GM23338 (cell line): ENCODE data around the gene PSMD5. TPM values are rescaled to one million over a fixed set of nuclear protein-coding genes. Genes with fewer than 3 reads are reported as not detected.

Source experiments
- ATAC-seq: fragments of 200-7000 bp; cut with Tn5 transposase; 3 replicates; pipeline ENCODE4 v1.9.1; 2020
- DNase-seq: peaks from one replicate; pipeline ENCODE4 v3.0.0-alpha.2; 2015; ENCODE audit warnings: low spot score
- H2AFZ ChIP-seq: fragments of 200-600 bp; sonication (generic); 2 replicates; pipeline ENCODE4 v1.8.0; 2016; ENCODE audit warnings: antibody characterized with exemption, mild to moderate bottlenecking, moderate library complexity
- H3F3A ChIP-seq: fragments of 200-600 bp; sonication (generic); replicated peaks from 2 replicates; pipeline ENCODE4 v1.8.0; 2017; ENCODE audit warnings: antibody characterized with exemption, mixed run types, low read depth
- H3K27ac ChIP-seq: fragments of 200-600 bp; sonication (generic); 2 replicates; pipeline ENCODE4 v1.6.1; 2016; ENCODE audit warnings: low read depth
- H3K27me3 ChIP-seq: fragments of 200-600 bp; sonication (generic); 2 replicates; pipeline ENCODE4 v1.8.0; 2016; ENCODE audit warnings: mild to moderate bottlenecking, mixed run types, moderate library complexity; ENCODE audit not compliant: insufficient read depth
- H3K36me3 ChIP-seq: fragments of 200-600 bp; sonication (generic); 2 replicates; pipeline ENCODE4 v1.8.0; 2016; ENCODE audit warnings: mild to moderate bottlenecking; ENCODE audit not compliant: insufficient read depth
- H3K4me1 ChIP-seq: fragments of 200-600 bp; sonication (generic); 2 replicates; pipeline ENCODE4 v1.8.0; 2016; ENCODE audit warnings: mild to moderate bottlenecking, moderate library complexity; ENCODE audit not compliant: insufficient read depth
- H3K4me2 ChIP-seq: fragments of 200-600 bp; sonication (generic); 2 replicates; pipeline ENCODE4 v1.7.1; 2017; ENCODE audit warnings: mixed run types
- H3K4me3 ChIP-seq: fragments of 200-600 bp; sonication (generic); 2 replicates; pipeline ENCODE4 v1.6.1; 2016; ENCODE audit warnings: mixed run types
- H3K79me2 ChIP-seq: fragments of 200-600 bp; sonication (generic); replicated peaks from 2 replicates; pipeline ENCODE4 v1.8.0; 2017; ENCODE audit warnings: mild to moderate bottlenecking; ENCODE audit not compliant: insufficient read depth
- H3K9me2 ChIP-seq: fragments of 200-600 bp; sonication (generic); 2 replicates; pipeline ENCODE4 v1.8.0; 2017; ENCODE audit not compliant: insufficient read depth
- H4K20me1 ChIP-seq: fragments of 200-600 bp; sonication (generic); replicated peaks from 2 replicates; pipeline ENCODE4 v1.8.0; 2017; ENCODE audit warnings: mild to moderate bottlenecking; ENCODE audit not compliant: insufficient read depth
- H3K27ac Mint-ChIP-seq: 2 replicates; pipeline ENCODE4 v1.8.0; 2020; ENCODE audit warnings: inconsistent platforms, mild to moderate bottlenecking, moderate library complexity, mixed read lengths
- H3K27me3 Mint-ChIP-seq: 3 replicates; pipeline ENCODE4 v1.8.0; 2022; ENCODE audit warnings: low read depth, mild to moderate bottlenecking, moderate library complexity, mixed read lengths, inconsistent platforms; ENCODE audit not compliant: insufficient read depth, poor library complexity
- H3K36me3 Mint-ChIP-seq: 3 replicates; pipeline ENCODE4 v1.8.0; 2021; ENCODE audit warnings: low read depth, mild to moderate bottlenecking, inconsistent platforms, moderate library complexity, mixed read lengths
- H3K4me1 Mint-ChIP-seq: 3 replicates; pipeline ENCODE4 v1.8.0; 2020; ENCODE audit warnings: mild to moderate bottlenecking, inconsistent platforms, mixed read lengths
- H3K4me3 Mint-ChIP-seq: 3 replicates; pipeline ENCODE4 v1.8.0; 2021; ENCODE audit warnings: moderate library complexity, mild to moderate bottlenecking, inconsistent platforms, mixed read lengths
- H3K9me3 Mint-ChIP-seq: 3 replicates; pipeline ENCODE4 v1.8.0; 2020; ENCODE audit warnings: moderate library complexity, mild to moderate bottlenecking, inconsistent platforms, mixed read lengths
- CREB1 ChIP-seq: fragments of 250-450 bp; sonication (Bioruptor Pico); IDR thresholded peaks from 2 replicates; pipeline ENCODE4 v1.5.0; 2020; ENCODE audit warnings: low read depth, mild to moderate bottlenecking, moderate library complexity
- EZH2 ChIP-seq: fragments of 200-600 bp; sonication (generic); IDR thresholded peaks from one replicate; pipeline ENCODE4 v1.8.0; 2017; ENCODE audit warnings: antibody characterized with exemption, mild to moderate bottlenecking, low read depth; ENCODE audit not compliant: unreplicated experiment
- EZH2phosphoT487 ChIP-seq: fragments of 200-600 bp; sonication (generic); IDR thresholded peaks from one replicate; pipeline ENCODE4 v1.8.1; 2018; ENCODE audit warnings: antibody characterized with exemption; ENCODE audit not compliant: unreplicated experiment
- JUNB ChIP-seq: IDR thresholded peaks from one replicate; pipeline ENCODE4 v1.6.1; 2016; ENCODE audit warnings: antibody characterized with exemption; ENCODE audit not compliant: unreplicated experiment
- NANOG ChIP-seq: IDR thresholded peaks from 2 replicates; pipeline ENCODE4 v1.6.1; 2016; ENCODE audit warnings: antibody characterized with exemption, borderline replicate concordance
- POLR2AphosphoS5 ChIP-seq: IDR thresholded peaks from 2 replicates; pipeline ENCODE4 v1.6.1; 2016; ENCODE audit warnings: antibody characterized with exemption, low read depth
- STAT1 ChIP-seq: IDR thresholded peaks from one replicate; pipeline ENCODE4 v1.6.1; 2016; ENCODE audit warnings: antibody characterized with exemption; ENCODE audit not compliant: unreplicated experiment
- ZNF114 ChIP-seq: fragments of 250-450 bp; sonication (Bioruptor Pico); IDR thresholded peaks from 2 replicates; pipeline ENCODE4 v1.5.0; 2020; ENCODE audit warnings: mild to moderate bottlenecking, moderate library complexity
- ZNF331 ChIP-seq: fragments of 250-450 bp; sonication (Bioruptor Pico); IDR thresholded peaks from 2 replicates; pipeline ENCODE4 v1.5.0; 2020; ENCODE audit warnings: low read depth, mild to moderate bottlenecking, moderate library complexity
- polyA plus RNA-seq: library from polyadenylated mRNA; unstranded; fragments of >200 nt; fragmentation: Nextera tagmentation; extraction: Ambion mirVana; gene quantifications from 2 replicates; pipeline ENCODE4 v1.2.1, GENCODE V29; 2016
- total RNA-seq: library from RNA; depleted of rRNA; stranded (reverse); fragments of >200 nt; shearing (Covaris generic); gene quantifications from 2 replicates; pipeline ENCODE4 v1.2.3, GENCODE V29; 2014
- TF ChIP-seq, protein P1 (sequence below): IDR thresholded peaks from 2 replicates; pipeline ENCODE4 v1.6.1; 2016; ENCODE audit warnings: antibody characterized with exemption
- TF ChIP-seq, protein P2 (sequence below): fragments of 250-450 bp; sonication (Bioruptor Pico); IDR thresholded peaks from 2 replicates; pipeline ENCODE4 v1.5.0; 2020; ENCODE audit warnings: mild to moderate bottlenecking, moderate library complexity
- TF ChIP-seq, protein P3 (sequence below), 2 experiments: fragments of 200-600 bp in 1 of 2; sonication (generic) in 1 of 2; conservative IDR thresholded peaks; 2 replicates each; pipeline versions ENCODE4 v1.5.1 to v1.6.1; 2016 to 2017; ENCODE audit warnings: antibody characterized with exemption in 2 of 2, low read depth in 2 of 2, mild to moderate bottlenecking in 2 of 2, moderate library complexity in 1 of 2
- TF ChIP-seq, protein P4 (sequence below): IDR thresholded peaks from one replicate; pipeline ENCODE4 v1.6.1; 2018; ENCODE audit warnings: antibody characterized with exemption; ENCODE audit not compliant: unreplicated experiment

PSMD5 gene
- total and polyA plus RNA-seq, 2 experiments from 2014 or later = 23.9 to 40.5 TPM

DNA sequence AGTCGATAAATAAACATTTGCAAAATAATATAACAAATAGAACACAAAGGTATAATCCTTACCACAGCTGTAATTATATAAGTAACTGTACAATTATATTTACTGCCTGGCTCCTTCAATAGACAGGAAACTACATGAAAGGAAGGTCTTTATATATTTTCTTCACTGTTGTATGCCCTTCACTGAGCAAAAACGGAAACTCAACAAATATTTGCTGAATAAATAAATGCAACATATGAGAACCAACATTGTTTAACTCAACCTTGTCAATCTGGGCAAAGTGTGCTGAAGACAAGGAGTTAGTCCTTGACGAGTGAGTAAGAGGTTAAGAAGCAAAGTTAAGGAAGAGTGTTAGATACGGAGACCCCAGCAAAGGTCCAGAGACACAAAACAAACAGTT is 22.6 kb downstream of the PSMD5 start:
- no peak overlapping the region for H2AFZ ChIP-seq
- peaks cover 2% of the 10 kb centered on the region for H3K27me3 Mint-ChIP-seq
- no peaks in the 10 kb centered on the region for H3F3A ChIP-seq
- no peak for DNase-seq
- H3K36me3 Mint-ChIP-seq = peaks cover 70% of the 10 kb centered on the region
- no peaks in the 10 kb centered on the region for H3K27me3 ChIP-seq
- no peak overlapping the region for H3K4me3 Mint-ChIP-seq
- no peaks in the 10 kb centered on the region for H3K9me3 Mint-ChIP-seq
- no peaks in the 10 kb centered on the region for H3K79me2 ChIP-seq
- no peaks in the 10 kb centered on the region for H3K4me1 Mint-ChIP-seq
- TF ChIP-seq EZH2phosphoT487 (no peak), JUNB (no peak), ZNF114 (CRISPR knock-in tag) (no peak), EZH2 (no peak), CREB1 (no peak), STAT1 (no peak), POLR2AphosphoS5 (no peak), ZNF331 (CRISPR knock-in tag) (no peak), NANOG (no peak)
- TF ChIP-seq, protein P1, sequence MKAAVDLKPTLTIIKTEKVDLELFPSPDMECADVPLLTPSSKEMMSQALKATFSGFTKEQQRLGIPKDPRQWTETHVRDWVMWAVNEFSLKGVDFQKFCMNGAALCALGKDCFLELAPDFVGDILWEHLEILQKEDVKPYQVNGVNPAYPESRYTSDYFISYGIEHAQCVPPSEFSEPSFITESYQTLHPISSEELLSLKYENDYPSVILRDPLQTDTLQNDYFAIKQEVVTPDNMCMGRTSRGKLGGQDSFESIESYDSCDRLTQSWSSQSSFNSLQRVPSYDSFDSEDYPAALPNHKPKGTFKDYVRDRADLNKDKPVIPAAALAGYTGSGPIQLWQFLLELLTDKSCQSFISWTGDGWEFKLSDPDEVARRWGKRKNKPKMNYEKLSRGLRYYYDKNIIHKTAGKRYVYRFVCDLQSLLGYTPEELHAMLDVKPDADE = no peak
- TF ChIP-seq, protein P2, sequence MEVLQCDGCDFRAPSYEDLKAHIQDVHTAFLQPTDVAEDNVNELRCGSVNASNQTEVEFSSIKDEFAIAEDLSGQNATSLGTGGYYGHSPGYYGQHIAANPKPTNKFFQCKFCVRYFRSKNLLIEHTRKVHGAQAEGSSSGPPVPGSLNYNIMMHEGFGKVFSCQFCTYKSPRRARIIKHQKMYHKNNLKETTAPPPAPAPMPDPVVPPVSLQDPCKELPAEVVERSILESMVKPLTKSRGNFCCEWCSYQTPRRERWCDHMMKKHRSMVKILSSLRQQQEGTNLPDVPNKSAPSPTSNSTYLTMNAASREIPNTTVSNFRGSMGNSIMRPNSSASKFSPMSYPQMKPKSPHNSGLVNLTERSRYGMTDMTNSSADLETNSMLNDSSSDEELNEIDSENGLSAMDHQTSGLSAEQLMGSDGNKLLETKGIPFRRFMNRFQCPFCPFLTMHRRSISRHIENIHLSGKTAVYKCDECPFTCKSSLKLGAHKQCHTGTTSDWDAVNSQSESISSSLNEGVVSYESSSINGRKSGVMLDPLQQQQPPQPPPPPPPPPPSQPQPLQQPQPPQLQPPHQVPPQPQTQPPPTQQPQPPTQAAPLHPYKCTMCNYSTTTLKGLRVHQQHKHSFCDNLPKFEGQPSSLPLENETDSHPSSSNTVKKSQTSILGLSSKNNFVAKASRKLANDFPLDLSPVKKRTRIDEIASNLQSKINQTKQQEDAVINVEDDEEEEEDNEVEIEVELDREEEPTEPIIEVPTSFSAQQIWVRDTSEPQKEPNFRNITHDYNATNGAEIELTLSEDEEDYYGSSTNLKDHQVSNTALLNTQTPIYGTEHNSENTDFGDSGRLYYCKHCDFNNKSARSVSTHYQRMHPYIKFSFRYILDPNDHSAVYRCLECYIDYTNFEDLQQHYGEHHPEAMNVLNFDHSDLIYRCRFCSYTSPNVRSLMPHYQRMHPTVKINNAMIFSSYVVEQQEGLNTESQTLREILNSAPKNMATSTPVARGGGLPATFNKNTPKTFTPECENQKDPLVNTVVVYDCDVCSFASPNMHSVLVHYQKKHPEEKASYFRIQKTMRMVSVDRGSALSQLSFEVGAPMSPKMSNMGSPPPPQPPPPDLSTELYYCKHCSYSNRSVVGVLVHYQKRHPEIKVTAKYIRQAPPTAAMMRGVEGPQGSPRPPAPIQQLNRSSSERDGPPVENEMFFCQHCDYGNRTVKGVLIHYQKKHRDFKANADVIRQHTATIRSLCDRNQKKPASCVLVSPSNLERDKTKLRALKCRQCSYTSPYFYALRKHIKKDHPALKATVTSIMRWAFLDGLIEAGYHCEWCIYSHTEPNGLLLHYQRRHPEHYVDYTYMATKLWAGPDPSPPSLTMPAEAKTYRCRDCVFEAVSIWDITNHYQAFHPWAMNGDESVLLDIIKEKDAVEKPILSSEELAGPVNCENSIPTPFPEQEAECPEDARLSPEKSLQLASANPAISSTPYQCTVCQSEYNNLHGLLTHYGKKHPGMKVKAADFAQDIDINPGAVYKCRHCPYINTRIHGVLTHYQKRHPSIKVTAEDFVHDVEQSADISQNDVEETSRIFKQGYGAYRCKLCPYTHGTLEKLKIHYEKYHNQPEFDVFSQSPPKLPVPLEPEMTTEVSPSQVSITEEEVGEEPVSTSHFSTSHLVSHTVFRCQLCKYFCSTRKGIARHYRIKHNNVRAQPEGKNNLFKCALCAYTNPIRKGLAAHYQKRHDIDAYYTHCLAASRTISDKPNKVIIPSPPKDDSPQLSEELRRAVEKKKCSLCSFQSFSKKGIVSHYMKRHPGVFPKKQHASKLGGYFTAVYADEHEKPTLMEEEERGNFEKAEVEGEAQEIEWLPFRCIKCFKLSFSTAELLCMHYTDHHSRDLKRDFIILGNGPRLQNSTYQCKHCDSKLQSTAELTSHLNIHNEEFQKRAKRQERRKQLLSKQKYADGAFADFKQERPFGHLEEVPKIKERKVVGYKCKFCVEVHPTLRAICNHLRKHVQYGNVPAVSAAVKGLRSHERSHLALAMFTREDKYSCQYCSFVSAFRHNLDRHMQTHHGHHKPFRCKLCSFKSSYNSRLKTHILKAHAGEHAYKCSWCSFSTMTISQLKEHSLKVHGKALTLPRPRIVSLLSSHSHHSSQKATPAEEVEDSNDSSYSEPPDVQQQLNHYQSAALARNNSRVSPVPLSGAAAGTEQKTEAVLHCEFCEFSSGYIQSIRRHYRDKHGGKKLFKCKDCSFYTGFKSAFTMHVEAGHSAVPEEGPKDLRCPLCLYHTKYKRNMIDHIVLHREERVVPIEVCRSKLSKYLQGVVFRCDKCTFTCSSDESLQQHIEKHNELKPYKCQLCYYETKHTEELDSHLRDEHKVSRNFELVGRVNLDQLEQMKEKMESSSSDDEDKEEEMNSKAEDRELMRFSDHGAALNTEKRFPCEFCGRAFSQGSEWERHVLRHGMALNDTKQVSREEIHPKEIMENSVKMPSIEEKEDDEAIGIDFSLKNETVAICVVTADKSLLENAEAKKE (CRISPR knock-in tag) = no peak
- TF ChIP-seq, protein P3, sequence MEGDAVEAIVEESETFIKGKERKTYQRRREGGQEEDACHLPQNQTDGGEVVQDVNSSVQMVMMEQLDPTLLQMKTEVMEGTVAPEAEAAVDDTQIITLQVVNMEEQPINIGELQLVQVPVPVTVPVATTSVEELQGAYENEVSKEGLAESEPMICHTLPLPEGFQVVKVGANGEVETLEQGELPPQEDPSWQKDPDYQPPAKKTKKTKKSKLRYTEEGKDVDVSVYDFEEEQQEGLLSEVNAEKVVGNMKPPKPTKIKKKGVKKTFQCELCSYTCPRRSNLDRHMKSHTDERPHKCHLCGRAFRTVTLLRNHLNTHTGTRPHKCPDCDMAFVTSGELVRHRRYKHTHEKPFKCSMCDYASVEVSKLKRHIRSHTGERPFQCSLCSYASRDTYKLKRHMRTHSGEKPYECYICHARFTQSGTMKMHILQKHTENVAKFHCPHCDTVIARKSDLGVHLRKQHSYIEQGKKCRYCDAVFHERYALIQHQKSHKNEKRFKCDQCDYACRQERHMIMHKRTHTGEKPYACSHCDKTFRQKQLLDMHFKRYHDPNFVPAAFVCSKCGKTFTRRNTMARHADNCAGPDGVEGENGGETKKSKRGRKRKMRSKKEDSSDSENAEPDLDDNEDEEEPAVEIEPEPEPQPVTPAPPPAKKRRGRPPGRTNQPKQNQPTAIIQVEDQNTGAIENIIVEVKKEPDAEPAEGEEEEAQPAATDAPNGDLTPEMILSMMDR (conservative IDR thresholded peaks at IDR 0.05; ENCODE audit: low read depth in 2 of 2) = no peak
- TF ChIP-seq, protein P4, sequence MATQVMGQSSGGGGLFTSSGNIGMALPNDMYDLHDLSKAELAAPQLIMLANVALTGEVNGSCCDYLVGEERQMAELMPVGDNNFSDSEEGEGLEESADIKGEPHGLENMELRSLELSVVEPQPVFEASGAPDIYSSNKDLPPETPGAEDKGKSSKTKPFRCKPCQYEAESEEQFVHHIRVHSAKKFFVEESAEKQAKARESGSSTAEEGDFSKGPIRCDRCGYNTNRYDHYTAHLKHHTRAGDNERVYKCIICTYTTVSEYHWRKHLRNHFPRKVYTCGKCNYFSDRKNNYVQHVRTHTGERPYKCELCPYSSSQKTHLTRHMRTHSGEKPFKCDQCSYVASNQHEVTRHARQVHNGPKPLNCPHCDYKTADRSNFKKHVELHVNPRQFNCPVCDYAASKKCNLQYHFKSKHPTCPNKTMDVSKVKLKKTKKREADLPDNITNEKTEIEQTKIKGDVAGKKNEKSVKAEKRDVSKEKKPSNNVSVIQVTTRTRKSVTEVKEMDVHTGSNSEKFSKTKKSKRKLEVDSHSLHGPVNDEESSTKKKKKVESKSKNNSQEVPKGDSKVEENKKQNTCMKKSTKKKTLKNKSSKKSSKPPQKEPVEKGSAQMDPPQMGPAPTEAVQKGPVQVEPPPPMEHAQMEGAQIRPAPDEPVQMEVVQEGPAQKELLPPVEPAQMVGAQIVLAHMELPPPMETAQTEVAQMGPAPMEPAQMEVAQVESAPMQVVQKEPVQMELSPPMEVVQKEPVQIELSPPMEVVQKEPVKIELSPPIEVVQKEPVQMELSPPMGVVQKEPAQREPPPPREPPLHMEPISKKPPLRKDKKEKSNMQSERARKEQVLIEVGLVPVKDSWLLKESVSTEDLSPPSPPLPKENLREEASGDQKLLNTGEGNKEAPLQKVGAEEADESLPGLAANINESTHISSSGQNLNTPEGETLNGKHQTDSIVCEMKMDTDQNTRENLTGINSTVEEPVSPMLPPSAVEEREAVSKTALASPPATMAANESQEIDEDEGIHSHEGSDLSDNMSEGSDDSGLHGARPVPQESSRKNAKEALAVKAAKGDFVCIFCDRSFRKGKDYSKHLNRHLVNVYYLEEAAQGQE = no peak
- no peaks in the 10 kb centered on the region for H3K9me2 ChIP-seq
- no peak overlapping the region for H3K4me3 ChIP-seq
- H3K4me1 ChIP-seq = no peaks in the 10 kb centered on the region
- no peaks in the 10 kb centered on the region; the same call in 1 of the 2 replicates for H4K20me1 ChIP-seq
- H3K4me2 ChIP-seq = no peak overlapping the region
- H3K27ac Mint-ChIP-seq = no peak overlapping the region
- H3K27ac ChIP-seq = no peak overlapping the region
- no peak for ATAC-seq
- peaks cover 32% of the 10 kb centered on the region for H3K36me3 ChIP-seq
